ENCODE measurements around the gene RPN1. TPM values are rescaled to one million over a fixed set of nuclear protein-coding genes. Genes with fewer than 3 reads are reported as not detected.

The RPN1 gene
- total RNA-seq, 4 donors from 2014 or later, result 179 to 268 (median 193) TPM

DNA sequence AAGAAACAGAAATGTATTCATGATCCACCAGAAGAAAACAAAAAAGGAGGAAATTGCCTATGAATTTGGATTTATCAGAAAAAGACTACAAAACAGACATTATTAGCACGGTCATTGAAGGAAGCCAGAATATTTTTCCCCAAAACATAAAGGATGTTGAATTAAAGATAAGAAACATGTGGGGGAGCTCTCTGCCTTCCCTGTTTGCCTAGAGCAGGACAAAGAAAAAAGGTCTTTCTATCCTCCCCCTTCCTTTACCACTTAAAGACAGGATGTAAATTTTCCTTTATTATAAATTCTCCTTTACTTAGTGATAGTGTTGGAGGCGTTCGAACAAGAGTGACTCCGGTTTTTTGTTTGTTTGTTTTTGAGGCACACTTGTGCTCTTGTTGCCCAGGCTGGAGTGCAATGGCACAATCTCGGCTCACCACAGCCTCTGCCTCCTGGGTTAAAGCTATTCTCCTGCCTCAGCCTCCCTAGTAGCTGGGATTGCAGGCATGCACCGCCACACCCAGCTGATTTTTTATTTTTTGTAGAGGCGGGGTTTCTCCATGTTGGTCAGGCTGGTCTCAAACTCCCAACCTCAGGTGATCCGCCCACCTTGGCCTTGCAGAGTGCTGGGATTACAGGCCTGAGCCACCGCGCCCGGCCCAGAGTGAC, 14.9 kb upstream of the RPN1 start:
- TF ChIP-seq, protein P1, sequence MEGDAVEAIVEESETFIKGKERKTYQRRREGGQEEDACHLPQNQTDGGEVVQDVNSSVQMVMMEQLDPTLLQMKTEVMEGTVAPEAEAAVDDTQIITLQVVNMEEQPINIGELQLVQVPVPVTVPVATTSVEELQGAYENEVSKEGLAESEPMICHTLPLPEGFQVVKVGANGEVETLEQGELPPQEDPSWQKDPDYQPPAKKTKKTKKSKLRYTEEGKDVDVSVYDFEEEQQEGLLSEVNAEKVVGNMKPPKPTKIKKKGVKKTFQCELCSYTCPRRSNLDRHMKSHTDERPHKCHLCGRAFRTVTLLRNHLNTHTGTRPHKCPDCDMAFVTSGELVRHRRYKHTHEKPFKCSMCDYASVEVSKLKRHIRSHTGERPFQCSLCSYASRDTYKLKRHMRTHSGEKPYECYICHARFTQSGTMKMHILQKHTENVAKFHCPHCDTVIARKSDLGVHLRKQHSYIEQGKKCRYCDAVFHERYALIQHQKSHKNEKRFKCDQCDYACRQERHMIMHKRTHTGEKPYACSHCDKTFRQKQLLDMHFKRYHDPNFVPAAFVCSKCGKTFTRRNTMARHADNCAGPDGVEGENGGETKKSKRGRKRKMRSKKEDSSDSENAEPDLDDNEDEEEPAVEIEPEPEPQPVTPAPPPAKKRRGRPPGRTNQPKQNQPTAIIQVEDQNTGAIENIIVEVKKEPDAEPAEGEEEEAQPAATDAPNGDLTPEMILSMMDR (IDR thresholded peaks at IDR 0.05; ENCODE audit: low read depth), result no peak

DNA sequence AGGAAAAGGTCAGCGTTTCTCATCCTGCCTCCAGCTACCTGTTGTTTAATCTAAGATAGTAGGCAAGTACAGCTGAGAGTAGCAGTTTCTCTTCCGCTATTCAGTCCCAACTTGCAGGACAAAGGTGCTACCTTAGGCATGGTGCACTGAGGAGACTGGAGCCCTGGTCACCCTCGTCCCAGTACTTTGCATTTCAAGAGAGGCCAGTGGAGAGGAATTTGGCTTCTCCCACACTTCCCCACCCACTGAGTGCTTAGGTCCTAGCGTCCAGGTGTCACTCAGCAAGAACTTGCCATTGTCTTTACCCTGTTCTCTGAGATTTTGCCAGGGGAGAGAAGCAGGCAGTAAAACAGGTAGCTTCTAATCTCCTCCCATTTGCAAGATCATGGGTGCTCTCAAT, 12.5 kb upstream of the RPN1 start:
- TF ChIP-seq, protein P1 (IDR thresholded peaks at IDR 0.05; ENCODE audit: low read depth), result no peak

DNA sequence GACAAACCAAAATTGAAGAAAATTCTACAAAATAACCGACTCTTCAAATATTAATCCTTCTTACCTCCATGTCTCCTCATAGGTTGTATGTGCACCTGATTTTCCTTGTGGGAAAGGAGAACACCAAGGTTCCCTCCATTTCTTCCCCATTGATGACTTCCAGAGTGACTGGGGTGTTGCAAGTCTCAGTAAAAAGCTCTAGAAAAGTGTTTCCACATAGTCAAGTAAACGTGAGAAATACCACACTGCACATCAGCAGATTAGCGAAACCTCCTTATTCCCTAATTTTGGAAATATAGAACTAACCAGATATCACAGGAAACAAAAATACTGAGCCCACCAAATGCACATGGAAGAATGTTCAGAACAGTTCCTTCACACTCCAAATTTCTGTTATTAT, 4.9 kb upstream of the RPN1 start:
- TF ChIP-seq, protein P1 (IDR thresholded peaks at IDR 0.05; ENCODE audit: low read depth), result no peak

DNA sequence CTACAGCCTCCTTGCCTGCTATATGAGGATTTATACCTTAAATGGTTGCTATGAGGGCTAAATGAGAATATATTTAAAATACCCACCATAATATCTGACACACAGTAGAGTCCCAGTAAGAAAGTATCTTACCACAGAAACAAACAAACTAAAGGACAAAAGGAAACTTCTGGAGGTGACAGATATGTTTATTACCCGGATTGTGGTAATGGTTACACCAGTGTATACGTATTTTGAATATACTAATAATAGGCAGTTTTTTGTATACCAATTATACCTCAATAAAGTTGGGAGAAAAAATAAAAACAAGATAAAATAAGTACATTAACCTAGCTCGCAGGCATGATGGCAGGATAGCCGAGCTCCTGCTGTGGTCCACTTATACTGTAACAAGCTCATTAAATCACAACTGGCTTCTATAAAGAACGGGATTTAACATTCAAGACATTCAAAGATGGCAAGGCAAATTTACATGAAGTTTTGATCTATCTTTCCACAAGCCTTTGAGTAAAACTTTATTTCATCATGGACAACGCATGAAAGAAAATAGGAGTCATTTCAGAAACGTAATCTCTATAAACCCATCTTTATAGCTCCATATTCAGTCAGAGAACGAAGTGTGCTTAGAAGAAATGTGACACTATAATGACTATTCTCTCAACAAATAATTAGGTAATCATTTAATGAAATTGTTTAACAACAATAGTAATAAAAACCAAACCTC, 1.5 kb downstream of the RPN1 start:
- TF ChIP-seq, protein P1 (IDR thresholded peaks at IDR 0.05; ENCODE audit: low read depth), result no peak

- TF ChIP-seq, protein P1 (IDR thresholded peaks at IDR 0.05; ENCODE audit: low read depth), result no peak
Measured at GRCh38 chr3:128648402-128648801, 2.2 kb downstream of the RPN1 start.

GRCh38 chr3:128647307-128647706, 3.3 kb downstream of the RPN1 start:
- TF ChIP-seq, protein P1 (IDR thresholded peaks at IDR 0.05; ENCODE audit: low read depth), result no peak

GRCh38 chr3:128634075-128634611, 16.5 kb downstream of the RPN1 start:
- TF ChIP-seq, protein P1 (IDR thresholded peaks at IDR 0.05; ENCODE audit: low read depth), result no peak

All from subcutaneous adipose tissue (tissue), 4 donors.